DND-41 (cell line): ENCODE results near the gene AKAP8.

Experiments used
- ATAC-seq: fragments of 200-7000 bp; cut with Tn5 transposase; 3 replicates; pipeline ENCODE4 v1.9.1; 2021; ENCODE audit warnings: low read depth; ENCODE audit not compliant: insufficient read depth
- DNase-seq: peaks from one replicate; pipeline ENCODE4 v3.0.0-alpha.2; 2020
- H2AFZ ChIP-seq: 2 replicates; pipeline ENCODE4 v1.6.0; 2012; ENCODE audit warnings: low read depth, low read length
- H3K27ac ChIP-seq: 2 replicates; pipeline ENCODE4 v1.5.1; 2012; ENCODE audit warnings: low read length, inconsistent platforms
- H3K27me3 ChIP-seq: fragments of 200-600 bp; sonication (generic); 2 replicates; pipeline ENCODE4 v1.6.0; 2012; ENCODE audit warnings: low read length, mild to moderate bottlenecking, inconsistent platforms; ENCODE audit not compliant: insufficient read depth, poor library complexity
- H3K36me3 ChIP-seq: 2 replicates; pipeline ENCODE4 v1.5.1; 2012; ENCODE audit warnings: low read length, inconsistent platforms; ENCODE audit not compliant: insufficient read depth
- H3K4me1 ChIP-seq: 2 replicates; pipeline ENCODE4 v1.5.1; 2012; ENCODE audit warnings: mild to moderate bottlenecking, low read length; ENCODE audit not compliant: insufficient read depth
- H3K4me2 ChIP-seq: 2 replicates; pipeline ENCODE4 v1.6.0; 2012; ENCODE audit warnings: mild to moderate bottlenecking, moderate library complexity, low read length, inconsistent platforms; ENCODE audit not compliant: insufficient read depth
- H3K4me3 ChIP-seq, 2 experiments: fragments of 200-600 bp in 1 of 2; shearing (Covaris generic) in 1 of 2; 2 replicates each; pipeline ENCODE4 v1.5.1; 2012 to 2016; ENCODE audit warnings: inconsistent platforms in 2 of 2, low read length in 2 of 2, mild to moderate bottlenecking in 2 of 2, low read depth in 1 of 2, moderate library complexity in 1 of 2
- H3K79me2 ChIP-seq: 2 replicates; pipeline ENCODE4 v1.6.0; 2012; ENCODE audit warnings: low read length, inconsistent platforms; ENCODE audit not compliant: insufficient read depth
- H3K9ac ChIP-seq: 2 replicates; pipeline ENCODE4 v1.6.0; 2012; ENCODE audit warnings: low read depth, mild to moderate bottlenecking, inconsistent platforms, low read length, moderate library complexity
- H3K9me3 ChIP-seq: 2 replicates; pipeline ENCODE4 v1.5.1; 2012; ENCODE audit warnings: low read length, moderate library complexity, mild to moderate bottlenecking, inconsistent platforms; ENCODE audit not compliant: insufficient read depth, severe bottlenecking
- H4K20me1 ChIP-seq: 2 replicates; pipeline ENCODE4 v1.6.0; 2012; ENCODE audit warnings: low read length; ENCODE audit not compliant: insufficient read depth
- EZH2 ChIP-seq: IDR thresholded peaks from 3 replicates; pipeline ENCODE4 v1.6.1; 2012; ENCODE audit warnings: borderline replicate concordance, low read depth, mild to moderate bottlenecking, moderate library complexity, low read length, inconsistent platforms; ENCODE audit not compliant: severe bottlenecking
- TF ChIP-seq, protein P1 (sequence below): IDR thresholded peaks from 2 replicates; pipeline ENCODE4 v1.5.1; 2012; ENCODE audit warnings: borderline replicate concordance, low read length, moderate library complexity, mild to moderate bottlenecking; ENCODE audit not compliant: poor library complexity, severe bottlenecking; ENCODE audit errors: extremely low read depth

Gene AKAP8

GRCh38 chr19:15393963-15394362 is 14.4 kb upstream of the AKAP8 start:
- Histone ChIP-seq H3K79me2 (peaks cover 29% of the 10 kb centered on the region), H2AFZ (no peak overlapping the region), H3K36me3 (peaks cover 77% of the 10 kb centered on the region), H4K20me1 (peaks cover 15% of the 10 kb centered on the region), H3K27ac (no peak overlapping the region), H3K4me3 (no peak overlapping the region), H3K27me3 (no peaks in the 10 kb centered on the region), H3K4me2 (no peak overlapping the region), H3K9ac (no peak overlapping the region), H3K9me3 (no peaks in the 10 kb centered on the region), H3K4me1 (no peaks in the 10 kb centered on the region)
- ATAC-seq (no peak), DNase-seq (no peak)
- TF ChIP-seq, protein P1, sequence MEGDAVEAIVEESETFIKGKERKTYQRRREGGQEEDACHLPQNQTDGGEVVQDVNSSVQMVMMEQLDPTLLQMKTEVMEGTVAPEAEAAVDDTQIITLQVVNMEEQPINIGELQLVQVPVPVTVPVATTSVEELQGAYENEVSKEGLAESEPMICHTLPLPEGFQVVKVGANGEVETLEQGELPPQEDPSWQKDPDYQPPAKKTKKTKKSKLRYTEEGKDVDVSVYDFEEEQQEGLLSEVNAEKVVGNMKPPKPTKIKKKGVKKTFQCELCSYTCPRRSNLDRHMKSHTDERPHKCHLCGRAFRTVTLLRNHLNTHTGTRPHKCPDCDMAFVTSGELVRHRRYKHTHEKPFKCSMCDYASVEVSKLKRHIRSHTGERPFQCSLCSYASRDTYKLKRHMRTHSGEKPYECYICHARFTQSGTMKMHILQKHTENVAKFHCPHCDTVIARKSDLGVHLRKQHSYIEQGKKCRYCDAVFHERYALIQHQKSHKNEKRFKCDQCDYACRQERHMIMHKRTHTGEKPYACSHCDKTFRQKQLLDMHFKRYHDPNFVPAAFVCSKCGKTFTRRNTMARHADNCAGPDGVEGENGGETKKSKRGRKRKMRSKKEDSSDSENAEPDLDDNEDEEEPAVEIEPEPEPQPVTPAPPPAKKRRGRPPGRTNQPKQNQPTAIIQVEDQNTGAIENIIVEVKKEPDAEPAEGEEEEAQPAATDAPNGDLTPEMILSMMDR = no peak
- no peak for TF ChIP-seq EZH2

GRCh38 chr19:15390814-15391213 is 11.2 kb upstream of the AKAP8 start:
- Histone ChIP-seq H3K9me3 (no peaks in the 10 kb centered on the region), H3K4me3 (no peak overlapping the region), H3K9ac (no peak overlapping the region), H3K27me3 (no peaks in the 10 kb centered on the region), H3K36me3 (peaks cover 64% of the 10 kb centered on the region), H2AFZ (no peak overlapping the region), H3K27ac (no peak overlapping the region), H3K4me1 (no peaks in the 10 kb centered on the region), H4K20me1 (peaks cover 7% of the 10 kb centered on the region; the same call in 1 of the 2 replicates), H3K79me2 (peaks cover 46% of the 10 kb centered on the region), H3K4me2 (no peak overlapping the region)
- ATAC-seq (no peak), DNase-seq (no peak)
- TF ChIP-seq, protein P1 = no peak
- no peak for TF ChIP-seq EZH2

DNA sequence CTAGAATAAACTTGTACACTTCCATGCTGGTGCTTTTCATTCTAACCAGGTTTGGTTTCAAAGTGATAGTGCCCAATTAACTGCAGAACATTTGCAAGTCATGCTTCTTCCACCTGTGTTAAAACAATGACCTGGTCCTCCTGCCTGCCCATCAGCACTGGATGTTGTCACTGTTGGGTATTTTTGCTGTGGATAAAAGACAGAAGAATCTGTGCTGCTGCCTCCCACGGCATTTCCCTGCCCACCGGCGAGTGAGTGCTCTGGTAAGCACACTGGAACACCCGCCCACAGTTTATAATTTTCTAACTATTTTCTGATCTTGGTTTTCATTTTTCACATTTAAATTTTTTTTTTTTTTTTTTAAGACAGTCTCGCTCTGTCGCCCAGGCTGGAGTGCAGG is 2.3 kb upstream of the AKAP8 start:
- TF ChIP-seq, protein P1 = no peak
- no peak for TF ChIP-seq EZH2
- peaks cover 23% of the 10 kb centered on the region for H4K20me1 ChIP-seq
- H3K4me1 ChIP-seq = peaks cover 32% of the 10 kb centered on the region
- peaks cover 50% of the 10 kb centered on the region for H3K79me2 ChIP-seq
- H2AFZ ChIP-seq = no peak overlapping the region
- H3K4me3 ChIP-seq = no peak overlapping the region
- H3K36me3 ChIP-seq = peaks cover 17% of the 10 kb centered on the region
- no peak overlapping the region for H3K27ac ChIP-seq
- H3K27me3 ChIP-seq = no peaks in the 10 kb centered on the region
- DNase-seq (no peak), ATAC-seq (no peak)
- no peaks in the 10 kb centered on the region for H3K9me3 ChIP-seq
- H3K9ac ChIP-seq = no peak overlapping the region
- no peak overlapping the region for H3K4me2 ChIP-seq

GRCh38 chr19:15381429-15381828 is 1.8 kb upstream of the AKAP8 start:
- Histone ChIP-seq H3K27me3 (no peaks in the 10 kb centered on the region), H3K36me3 (peaks cover 12% of the 10 kb centered on the region), H3K79me2 (peaks cover 51% of the 10 kb centered on the region), H3K4me3 (no peak overlapping the region), H3K4me1 (peaks cover 36% of the 10 kb centered on the region), H2AFZ (no peak overlapping the region), H3K9me3 (no peaks in the 10 kb centered on the region), H4K20me1 (peaks cover 25% of the 10 kb centered on the region), H3K27ac (no peak overlapping the region), H3K9ac (no peak overlapping the region), H3K4me2 (peak overlapping the region; percentile 80; the same call in 1 of the 2 replicates)
- no peak for TF ChIP-seq EZH2
- TF ChIP-seq, protein P1 = no peak
- no peak for DNase-seq
- no peak for ATAC-seq
